Activated CD8-positive, alpha-beta memory T cell treated with anti-CD3 and anti-CD28 coated beads, Interleukin-2, amount 50 U/mL, for 1 hour (primary cell): ENCODE results near the gene SLC26A3.

Experiments
- DNase-seq: peaks from one replicate; pipeline ENCODE4 v3.0.0-alpha.2; 2020; ENCODE audit errors: extremely low read depth

Gene SLC26A3

GRCh38 chr7:107746006-107746405, 57.0 kb downstream of the SLC26A3 start:
- DNase-seq: no peak

- DNase-seq: no peak
Measured at GRCh38 chr7:107744345-107744750, 58.7 kb downstream of the SLC26A3 start.

- DNase-seq: peak; percentile 90
Measured at GRCh38 chr7:107743567-107744344, 59.3 kb downstream of the SLC26A3 start, which contains the start of gene CBLL1. CBLL1 (plus strand) TSS chr7:107744142; CDS start chr7:107744164, 22 bp downstream.

GRCh38 chr7:107742678-107743566, 60.1 kb downstream of the SLC26A3 start:
- no peak for DNase-seq

- DNase-seq: no peak
Measured at GRCh38 chr7:107728276-107728675, 74.7 kb downstream of the SLC26A3 start.

- DNase-seq: no peak
Measured at GRCh38 chr7:107726356-107727130, 76.5 kb downstream of the SLC26A3 start.

GRCh38 chr7:107725138-107725740, 77.8 kb downstream of the SLC26A3 start:
- DNase-seq: no peak

- DNase-seq: no peak
Measured at GRCh38 chr7:107723255-107723654, 79.8 kb downstream of the SLC26A3 start.

- DNase-seq: no peak
Measured at GRCh38 chr7:107721286-107721685, 81.7 kb downstream of the SLC26A3 start.

- no peak for DNase-seq
Measured at GRCh38 chr7:107718456-107719193, 84.4 kb downstream of the SLC26A3 start.

GRCh38 chr7:107715531-107715930, 87.5 kb downstream of the SLC26A3 start:
- no peak for DNase-seq
